ENCODE measurements around the gene DMTF1.

DNA sequence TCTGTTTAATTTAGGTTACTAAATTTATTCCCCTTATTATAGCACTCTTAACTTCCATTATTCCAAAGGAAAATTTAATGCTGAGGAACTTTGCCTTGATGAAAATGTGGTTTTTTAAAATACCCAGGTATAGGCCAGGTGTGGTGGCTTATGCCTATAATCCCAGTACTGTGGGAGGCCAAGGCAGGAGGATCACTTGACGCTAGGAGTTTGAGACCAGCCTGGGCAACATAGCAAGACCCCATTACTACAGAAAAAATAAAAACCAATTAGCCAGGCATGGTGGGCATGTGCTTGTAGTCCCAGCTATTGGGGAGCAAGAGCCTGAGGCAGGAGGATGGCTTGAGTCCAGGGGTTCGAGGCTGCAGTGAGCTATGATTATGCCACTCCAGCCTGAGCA, 34.9 kb downstream of the DMTF1 start:
- TF ChIP-seq, protein P1, sequence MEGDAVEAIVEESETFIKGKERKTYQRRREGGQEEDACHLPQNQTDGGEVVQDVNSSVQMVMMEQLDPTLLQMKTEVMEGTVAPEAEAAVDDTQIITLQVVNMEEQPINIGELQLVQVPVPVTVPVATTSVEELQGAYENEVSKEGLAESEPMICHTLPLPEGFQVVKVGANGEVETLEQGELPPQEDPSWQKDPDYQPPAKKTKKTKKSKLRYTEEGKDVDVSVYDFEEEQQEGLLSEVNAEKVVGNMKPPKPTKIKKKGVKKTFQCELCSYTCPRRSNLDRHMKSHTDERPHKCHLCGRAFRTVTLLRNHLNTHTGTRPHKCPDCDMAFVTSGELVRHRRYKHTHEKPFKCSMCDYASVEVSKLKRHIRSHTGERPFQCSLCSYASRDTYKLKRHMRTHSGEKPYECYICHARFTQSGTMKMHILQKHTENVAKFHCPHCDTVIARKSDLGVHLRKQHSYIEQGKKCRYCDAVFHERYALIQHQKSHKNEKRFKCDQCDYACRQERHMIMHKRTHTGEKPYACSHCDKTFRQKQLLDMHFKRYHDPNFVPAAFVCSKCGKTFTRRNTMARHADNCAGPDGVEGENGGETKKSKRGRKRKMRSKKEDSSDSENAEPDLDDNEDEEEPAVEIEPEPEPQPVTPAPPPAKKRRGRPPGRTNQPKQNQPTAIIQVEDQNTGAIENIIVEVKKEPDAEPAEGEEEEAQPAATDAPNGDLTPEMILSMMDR (conservative IDR thresholded peaks at IDR 0.05; ENCODE audit: low read length): no peak
- no peak for TF ChIP-seq EZH2phosphoT487 (IDR thresholded peaks at IDR 0.05; ENCODE audit: borderline replicate concordance, low read depth, low read length)
